HEK293 (cell line): ENCODE results near the gene TRIM62.
A peak's percentile ranks its signal among the peaks of the same experiment; 100 is the strongest.

ENCODE experiments used
- CTCF ChIA-PET: fragments of 350-600 bp; formaldehyde crosslinking; extraction: SDS; loops from one replicate; lab custom pipeline; 2021; ENCODE audit warnings: antibody characterized with exemption; lab: Yijun Ruan, JAX
- POLR2A ChIA-PET: fragments of 300-600 bp; formaldehyde crosslinking; extraction: SDS; loops from one replicate; lab custom pipeline; 2020; ENCODE audit warnings: antibody characterized with exemption, inconsistent platforms; lab: Yijun Ruan, JAX
- H3K27ac ChIP-seq: fragments of 200-500 bp; sonication (Bioruptor generic); 2 replicates; pipeline ENCODE4 v1.5.1; 2014; ENCODE audit warnings: low read depth, low read length, control low read depth, inconsistent platforms; ENCODE audit errors: extremely low read depth
- H3K36me3 ChIP-seq, 2 experiments: fragments of 200-500 bp in 1 of 2; sonication (Bioruptor generic) in 1 of 2; 1 replicate in 1 of 2; 2 replicates in 1 of 2; pipeline ENCODE4 v1.5.1; 2014 to 2017; ENCODE audit warnings: inconsistent platforms in 2 of 2, low read length in 2 of 2; ENCODE audit not compliant: control insufficient read depth in 2 of 2, insufficient read depth in 1 of 2
- H3K4me1 ChIP-seq: fragments of 200-500 bp; sonication (Bioruptor generic); 2 replicates; pipeline ENCODE4 v1.5.1; 2014; ENCODE audit warnings: mild to moderate bottlenecking, low read length, inconsistent platforms; ENCODE audit not compliant: control insufficient read depth, insufficient read depth
- H3K4me3 ChIP-seq: 2 replicates; pipeline ENCODE4 v1.5.1; 2011; ENCODE audit warnings: low read depth, mild to moderate bottlenecking, control low read depth, low read length, moderate library complexity
- H3K9me3 ChIP-seq: fragments of 200-500 bp; sonication (Bioruptor generic); 2 replicates; pipeline ENCODE4 v1.5.1; 2014; ENCODE audit warnings: low read depth, low read length, inconsistent platforms; ENCODE audit not compliant: control insufficient read depth, insufficient read depth
- SP3 ChIP-seq: fragments of 450-650 bp; formaldehyde crosslinking; IDR thresholded peaks from 2 replicates; pipeline ENCODE4 v1.5.1; 2016; ENCODE audit warnings: missing biosample characterization, missing genetic modification characterization
- ZBTB1 ChIP-seq: fragments of 450-650 bp; formaldehyde crosslinking; IDR thresholded peaks from 2 replicates; pipeline ENCODE4 v1.5.1; 2016; ENCODE audit warnings: missing biosample characterization, missing genetic modification characterization
- ZFHX2 ChIP-seq: fragments of 450-650 bp; formaldehyde crosslinking; conservative IDR thresholded peaks from 2 replicates; pipeline ENCODE4 v1.5.1; 2016; ENCODE audit warnings: missing biosample characterization, missing genetic modification characterization
- ZNF23 ChIP-seq: fragments of 450-650 bp; formaldehyde crosslinking; IDR thresholded peaks from 2 replicates; pipeline ENCODE4 v1.5.1; 2016; ENCODE audit warnings: missing biosample characterization, missing genetic modification characterization, borderline replicate concordance
- ZNF248 ChIP-seq: fragments of 450-650 bp; formaldehyde crosslinking; IDR thresholded peaks from 2 replicates; pipeline ENCODE4 v1.5.1; 2017; ENCODE audit warnings: missing biosample characterization, missing genetic modification characterization
- ZNF37A ChIP-seq: fragments of 450-650 bp; IDR thresholded peaks from 2 replicates; pipeline ENCODE4 v1.5.1; 2018; ENCODE audit warnings: missing biosample characterization, missing genetic modification characterization
- ZNF600 ChIP-seq: fragments of 450-650 bp; formaldehyde crosslinking; IDR thresholded peaks from 2 replicates; pipeline ENCODE4 v1.5.1; 2016; ENCODE audit warnings: missing biosample characterization, missing genetic modification characterization
- TF ChIP-seq, protein P1 (sequence below): fragments of 450-650 bp; IDR thresholded peaks from 2 replicates; pipeline ENCODE4 v1.5.1; 2018; ENCODE audit warnings: missing biosample characterization, mild to moderate bottlenecking, missing genetic modification characterization
- TF ChIP-seq, protein P2 (sequence below): fragments of 450-650 bp; formaldehyde crosslinking; IDR thresholded peaks from 2 replicates; pipeline ENCODE4 v1.5.1; 2016; ENCODE audit warnings: missing biosample characterization, missing genetic modification characterization
- TF ChIP-seq, protein P3 (sequence below): fragments of 450-650 bp; formaldehyde crosslinking; IDR thresholded peaks from 2 replicates; pipeline ENCODE4 v1.5.1; 2016; ENCODE audit warnings: missing biosample characterization, missing genetic modification characterization
- TF ChIP-seq, protein P4 (sequence below): fragments of 450-650 bp; formaldehyde crosslinking; IDR thresholded peaks from 2 replicates; pipeline ENCODE4 v1.5.1; 2017; ENCODE audit warnings: missing biosample characterization, missing genetic modification characterization

TRIM62 gene

DNA sequence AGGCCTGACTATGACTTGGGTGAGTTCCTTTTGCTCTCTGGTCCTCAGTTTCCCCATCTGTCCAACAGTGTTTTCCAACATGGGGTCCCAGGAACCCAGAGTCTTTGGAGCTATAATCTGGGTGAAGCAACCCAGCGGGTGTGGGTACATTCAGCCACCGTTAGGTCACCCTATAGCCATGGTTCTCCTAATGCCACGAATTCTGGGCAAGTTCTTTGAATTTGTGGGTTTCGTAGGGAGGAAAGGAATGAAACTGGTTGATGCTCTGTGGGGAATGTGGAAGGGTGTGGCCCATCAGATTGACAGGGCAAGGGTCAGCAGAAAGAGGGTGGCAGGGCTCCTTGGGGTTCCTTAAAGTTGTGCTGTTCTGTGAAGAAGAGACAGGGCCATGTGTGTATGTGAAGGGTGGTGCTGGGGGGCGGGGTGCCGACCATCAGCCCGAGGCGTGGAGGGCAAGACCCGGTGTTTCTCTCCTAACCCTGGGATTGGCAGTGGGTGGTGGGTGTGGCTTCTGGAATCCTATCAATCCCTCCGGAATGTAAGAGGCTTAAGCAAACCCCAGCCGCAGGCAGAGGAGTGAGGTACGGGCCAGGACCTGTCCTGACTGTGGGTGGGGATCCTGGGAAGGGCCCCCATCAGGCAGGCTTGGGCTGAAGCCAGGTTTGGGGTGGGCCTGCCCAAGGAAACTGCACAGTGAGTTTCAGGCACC lies 39.0 kb upstream of the TRIM62 start (continued):
- TF ChIP-seq, protein P1, sequence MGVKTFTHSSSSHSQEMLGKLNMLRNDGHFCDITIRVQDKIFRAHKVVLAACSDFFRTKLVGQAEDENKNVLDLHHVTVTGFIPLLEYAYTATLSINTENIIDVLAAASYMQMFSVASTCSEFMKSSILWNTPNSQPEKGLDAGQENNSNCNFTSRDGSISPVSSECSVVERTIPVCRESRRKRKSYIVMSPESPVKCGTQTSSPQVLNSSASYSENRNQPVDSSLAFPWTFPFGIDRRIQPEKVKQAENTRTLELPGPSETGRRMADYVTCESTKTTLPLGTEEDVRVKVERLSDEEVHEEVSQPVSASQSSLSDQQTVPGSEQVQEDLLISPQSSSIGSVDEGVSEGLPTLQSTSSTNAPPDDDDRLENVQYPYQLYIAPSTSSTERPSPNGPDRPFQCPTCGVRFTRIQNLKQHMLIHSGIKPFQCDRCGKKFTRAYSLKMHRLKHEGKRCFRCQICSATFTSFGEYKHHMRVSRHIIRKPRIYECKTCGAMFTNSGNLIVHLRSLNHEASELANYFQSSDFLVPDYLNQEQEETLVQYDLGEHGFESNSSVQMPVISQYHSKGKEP (tag by site-specific recombination), result no peak
- no peak for TF ChIP-seq ZNF248 (tag by site-specific recombination)
- TF ChIP-seq ZFHX2 (tag by site-specific recombination), result peak; percentile 81
- TF ChIP-seq, protein P2, sequence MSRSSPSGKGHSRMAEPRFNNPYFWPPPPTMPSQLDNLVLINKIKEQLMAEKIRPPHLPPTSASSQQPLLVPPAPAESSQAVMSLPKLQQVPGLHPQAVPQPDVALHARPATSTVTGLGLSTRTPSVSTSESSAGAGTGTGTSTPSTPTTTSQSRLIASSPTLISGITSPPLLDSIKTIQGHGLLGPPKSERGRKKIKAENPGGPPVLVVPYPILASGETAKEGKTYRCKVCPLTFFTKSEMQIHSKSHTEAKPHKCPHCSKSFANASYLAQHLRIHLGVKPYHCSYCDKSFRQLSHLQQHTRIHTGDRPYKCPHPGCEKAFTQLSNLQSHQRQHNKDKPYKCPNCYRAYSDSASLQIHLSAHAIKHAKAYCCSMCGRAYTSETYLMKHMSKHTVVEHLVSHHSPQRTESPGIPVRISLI, result no peak
- no peak for TF ChIP-seq ZBTB1 (tag by site-specific recombination)
- TF ChIP-seq, protein P3, sequence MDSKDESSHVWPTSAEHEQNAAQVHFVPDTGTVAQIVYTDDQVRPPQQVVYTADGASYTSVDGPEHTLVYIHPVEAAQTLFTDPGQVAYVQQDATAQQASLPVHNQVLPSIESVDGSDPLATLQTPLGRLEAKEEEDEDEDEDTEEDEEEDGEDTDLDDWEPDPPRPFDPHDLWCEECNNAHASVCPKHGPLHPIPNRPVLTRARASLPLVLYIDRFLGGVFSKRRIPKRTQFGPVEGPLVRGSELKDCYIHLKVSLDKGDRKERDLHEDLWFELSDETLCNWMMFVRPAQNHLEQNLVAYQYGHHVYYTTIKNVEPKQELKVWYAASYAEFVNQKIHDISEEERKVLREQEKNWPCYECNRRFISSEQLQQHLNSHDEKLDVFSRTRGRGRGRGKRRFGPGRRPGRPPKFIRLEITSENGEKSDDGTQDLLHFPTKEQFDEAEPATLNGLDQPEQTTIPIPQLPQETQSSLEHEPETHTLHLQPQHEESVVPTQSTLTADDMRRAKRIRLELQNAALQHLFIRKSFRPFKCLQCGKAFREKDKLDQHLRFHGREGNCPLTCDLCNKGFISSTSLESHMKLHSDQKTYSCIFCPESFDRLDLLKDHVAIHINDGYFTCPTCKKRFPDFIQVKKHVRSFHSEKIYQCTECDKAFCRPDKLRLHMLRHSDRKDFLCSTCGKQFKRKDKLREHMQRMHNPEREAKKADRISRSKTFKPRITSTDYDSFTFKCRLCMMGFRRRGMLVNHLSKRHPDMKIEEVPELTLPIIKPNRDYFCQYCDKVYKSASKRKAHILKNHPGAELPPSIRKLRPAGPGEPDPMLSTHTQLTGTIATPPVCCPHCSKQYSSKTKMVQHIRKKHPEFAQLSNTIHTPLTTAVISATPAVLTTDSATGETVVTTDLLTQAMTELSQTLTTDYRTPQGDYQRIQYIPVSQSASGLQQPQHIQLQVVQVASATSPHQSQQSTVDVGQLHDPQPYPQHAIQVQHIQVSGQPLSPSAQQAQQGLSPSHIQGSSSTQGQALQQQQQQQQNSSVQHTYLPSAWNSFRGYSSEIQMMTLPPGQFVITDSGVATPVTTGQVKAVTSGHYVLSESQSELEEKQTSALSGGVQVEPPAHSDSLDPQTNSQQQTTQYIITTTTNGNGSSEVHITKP (tag by site-specific recombination), result peak; percentile 42; the same call in 1 of the 2 replicates
- no peak for TF ChIP-seq SP3 (tag by site-specific recombination)

DNA sequence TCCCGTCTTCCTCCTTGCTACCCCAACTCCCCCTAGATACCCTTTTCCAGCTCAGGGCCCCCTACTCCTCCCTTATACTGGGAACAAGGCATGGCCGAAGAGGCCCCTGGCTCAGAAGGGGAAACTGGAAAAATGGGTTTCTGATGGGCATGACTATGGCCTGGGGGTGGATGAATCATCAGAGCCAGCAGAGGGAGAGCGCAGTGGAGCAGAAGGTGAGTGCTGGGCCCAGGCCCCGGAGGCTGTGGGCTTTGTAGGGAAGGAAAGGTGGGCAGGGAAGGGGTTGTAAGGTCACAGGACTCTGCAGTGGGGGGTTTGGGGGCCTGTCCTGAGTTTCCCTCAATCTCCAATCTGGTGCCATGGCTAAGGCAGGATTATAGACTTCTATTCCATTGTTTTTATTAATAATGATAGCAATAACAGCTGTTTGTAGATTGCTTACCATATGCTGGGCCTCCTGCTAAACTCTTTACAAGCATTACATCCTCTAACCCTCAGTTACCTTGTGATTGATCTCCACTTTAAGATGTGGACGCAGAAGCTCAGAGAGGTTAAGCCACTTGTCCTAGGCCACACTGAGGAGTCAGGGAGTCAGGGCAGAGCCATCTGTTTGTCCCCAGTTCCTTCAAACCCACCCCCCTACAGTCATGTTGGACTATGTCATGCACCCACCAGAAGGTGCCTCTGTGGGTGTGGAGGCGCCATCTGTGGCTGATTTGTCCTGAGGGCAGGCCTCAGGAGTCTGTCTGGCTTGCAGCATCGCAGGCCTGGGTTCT lies 38.2 kb upstream of the TRIM62 start:
- Histone ChIP-seq H3K4me1 (no peaks in the 10 kb centered on the region), H3K27ac (no peak overlapping the region), H3K4me3 (no peak overlapping the region), H3K36me3 (no peaks in the 10 kb centered on the region), H3K9me3 (no peaks in the 10 kb centered on the region)
- ChIA-PET CTCF (interaction anchor here (0.6 to 2.3 kb wide), 7 partner anchors 14 to 1378 kb away, joined by 3 to 8 read pairs (median 3); no protein-coding TSS in a partner anchor), POLR2A (no interaction called here)
- TF ChIP-seq ZNF37A (tag by site-specific recombination), result no peak
- TF ChIP-seq, protein P4, sequence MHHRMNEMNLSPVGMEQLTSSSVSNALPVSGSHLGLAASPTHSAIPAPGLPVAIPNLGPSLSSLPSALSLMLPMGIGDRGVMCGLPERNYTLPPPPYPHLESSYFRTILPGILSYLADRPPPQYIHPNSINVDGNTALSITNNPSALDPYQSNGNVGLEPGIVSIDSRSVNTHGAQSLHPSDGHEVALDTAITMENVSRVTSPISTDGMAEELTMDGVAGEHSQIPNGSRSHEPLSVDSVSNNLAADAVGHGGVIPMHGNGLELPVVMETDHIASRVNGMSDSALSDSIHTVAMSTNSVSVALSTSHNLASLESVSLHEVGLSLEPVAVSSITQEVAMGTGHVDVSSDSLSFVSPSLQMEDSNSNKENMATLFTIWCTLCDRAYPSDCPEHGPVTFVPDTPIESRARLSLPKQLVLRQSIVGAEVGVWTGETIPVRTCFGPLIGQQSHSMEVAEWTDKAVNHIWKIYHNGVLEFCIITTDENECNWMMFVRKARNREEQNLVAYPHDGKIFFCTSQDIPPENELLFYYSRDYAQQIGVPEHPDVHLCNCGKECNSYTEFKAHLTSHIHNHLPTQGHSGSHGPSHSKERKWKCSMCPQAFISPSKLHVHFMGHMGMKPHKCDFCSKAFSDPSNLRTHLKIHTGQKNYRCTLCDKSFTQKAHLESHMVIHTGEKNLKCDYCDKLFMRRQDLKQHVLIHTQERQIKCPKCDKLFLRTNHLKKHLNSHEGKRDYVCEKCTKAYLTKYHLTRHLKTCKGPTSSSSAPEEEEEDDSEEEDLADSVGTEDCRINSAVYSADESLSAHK (tag by site-specific recombination), result 0 out of 2 replicates have a peak, but pooled peaks have one; percentile 23

- CTCF ChIA-PET, result no interaction called here
- POLR2A ChIA-PET, result interaction anchor here (0.6 kb wide), 1 partner anchor 335 kb away, joined by 3 read pairs; no protein-coding TSS in a partner anchor
- Histone ChIP-seq H3K4me1 (no peaks in the 10 kb centered on the region), H3K36me3 (no peaks in the 10 kb centered on the region), H3K27ac (no peak overlapping the region), H3K9me3 (no peaks in the 10 kb centered on the region), H3K4me3 (no peak overlapping the region)
- no peak for TF ChIP-seq ZNF23 (tag by site-specific recombination)
- TF ChIP-seq ZNF600 (tag by site-specific recombination), result no peak
Observed at GRCh38 chr1:33211972-33212371, 30.1 kb upstream of the TRIM62 start.
